Uterus (tissue), 4 donors: ENCODE measurements around the gene TRIM65. TPM values are rescaled to one million over a fixed set of nuclear protein-coding genes. Genes with fewer than 3 reads are reported as not detected.
"Not testable (repeated sequence)": the region's sequence is repeated elsewhere in the genome, so short reads cannot be mapped to it uniquely, and the experiment has no call there.

Source experiments
- DNase-seq, 2 donors: peaks; one replicate each; pipeline ENCODE4 v3.0.0-alpha.2; 2019 to 2020
- H3K27ac ChIP-seq, 2 donors: fragments of 200-600 bp; sonication (generic); 1 replicate in 1 of 2; 2 replicates in 1 of 2; pipeline ENCODE4 v1.5.1; 2016 to 2018
- H3K27me3 ChIP-seq, 2 donors: fragments of 200-600 bp; sonication (generic); one replicate each; pipeline ENCODE4 v1.5.1; 2018 to 2019; ENCODE audit warnings: control low read depth in 1 of 2
- H3K36me3 ChIP-seq, 2 donors: fragments of 200-600 bp; sonication (generic); one replicate each; pipeline ENCODE4 v1.5.1; 2019; ENCODE audit warnings: control low read depth in 1 of 2
- H3K4me1 ChIP-seq, 2 donors: fragments of 200-600 bp; sonication (generic); one replicate each; pipeline ENCODE4 v1.5.1; 2018 to 2019; ENCODE audit warnings: control low read depth in 1 of 2
- H3K4me3 ChIP-seq, 2 donors: fragments of 200-600 bp; sonication (generic); 1 replicate in 1 of 2; 2 replicates in 1 of 2; pipeline ENCODE4 v1.5.1; 2018 to 2019; ENCODE audit warnings: mild to moderate bottlenecking in 1 of 2
- H3K9me3 ChIP-seq, 2 donors: fragments of 200-600 bp; sonication (generic); one replicate each; pipeline ENCODE4 v1.5.1; 2019; ENCODE audit warnings: control low read depth in 1 of 2
- CTCF ChIP-seq, 4 experiments: fragments of 200-600 bp in 2 of 4; fragments of 450-650 bp in 2 of 4; sonication (generic) in 2 of 4; IDR thresholded peaks; one replicate each; pipeline ENCODE4 v1.5.1; 2016 to 2019; ENCODE audit warnings: antibody characterized with exemption in 4 of 4, mild to moderate bottlenecking in 2 of 4, moderate library complexity in 1 of 4
- POLR2A ChIP-seq, 2 donors: fragments of 450-650 bp; IDR thresholded peaks; one replicate each; pipeline ENCODE4 v1.6.1; 2016; ENCODE audit warnings: antibody characterized with exemption in 2 of 2, mild to moderate bottlenecking in 1 of 2, moderate library complexity in 1 of 2
- intact Hi-C: fragments of 100-400 bp; cut with DNase I; formaldehyde crosslinking; loops from one replicate; pipeline ENCODE4 v1.15.1; 2023; ENCODE audit warnings: low total_unique reads
- total RNA-seq, 4 donors: library from RNA; depleted of rRNA in 3 of 4; stranded (reverse); fragments of >200 nt in 3 of 4; gene quantifications; one replicate each; pipeline versions ENCODE4 v1.1.0 to v1.2.4, GENCODE V29; 2014 to 2023
- donor health status: DM: yes; HTN: yes; CAD: no.

Gene TRIM65
- total RNA-seq, 4 donors from 2014 or later: 20.0 to 36.9 (median 30.1) TPM

DNA sequence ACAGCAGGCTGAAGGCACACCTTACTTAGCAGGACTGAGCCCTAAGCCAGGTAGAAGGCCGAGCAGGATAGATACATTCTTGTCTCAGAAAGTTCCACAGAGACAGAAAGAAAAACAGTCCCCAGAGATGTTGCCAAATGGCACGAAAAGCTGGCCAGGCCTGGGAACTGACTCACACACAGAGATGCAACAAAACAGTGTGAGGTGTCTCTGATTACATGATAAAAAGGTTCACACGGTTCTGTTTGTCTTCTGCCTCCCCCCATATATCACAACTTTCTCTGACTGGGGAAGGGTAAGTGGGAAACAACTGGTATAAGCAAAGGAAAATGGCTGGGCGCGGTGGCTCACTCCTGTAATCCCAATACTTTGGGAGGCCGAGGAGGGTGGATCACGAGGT is 43.3 kb downstream of the TRIM65 start:
- Histone ChIP-seq H3K27me3 (no peaks in the 10 kb centered on the region), H3K4me1 (no peaks in the 10 kb centered on the region), H3K36me3 (no peaks in the 10 kb centered on the region), H3K27ac (peak overlapping the region; percentile 89 to 99), H3K4me3 (no peak overlapping the region), H3K9me3 (no peaks in the 10 kb centered on the region)
- TF ChIP-seq CTCF (IDR thresholded peaks at IDR 0.05) (no peak), POLR2A (IDR thresholded peaks at IDR 0.05) (no peak)
- intact Hi-C loops: no loop called here
- no peak for DNase-seq

DNA sequence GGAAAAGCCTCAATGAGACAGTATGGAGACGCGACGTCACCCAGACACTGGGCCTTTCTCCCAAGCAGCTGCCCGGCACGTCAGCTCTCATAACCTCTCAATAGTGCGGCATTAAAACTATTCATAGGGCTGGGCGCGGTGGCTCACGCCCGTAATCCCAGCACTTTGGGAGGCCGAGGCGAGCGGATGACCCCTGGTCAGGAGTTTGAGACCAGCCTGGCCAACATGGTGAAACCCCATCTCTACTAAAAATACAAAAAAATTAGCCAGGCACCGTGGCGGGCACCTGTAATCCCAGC is 45.1 kb downstream of the TRIM65 start:
- H3K36me3 ChIP-seq, H3K4me1 ChIP-seq, H3K27me3 ChIP-seq, H3K27ac ChIP-seq, DNase-seq, intact Hi-C loops, H3K9me3 ChIP-seq, H3K4me3 ChIP-seq: not testable (repeated sequence)

- no peak overlapping the region for H3K4me3 ChIP-seq
- no peaks in the 10 kb centered on the region for H3K36me3 ChIP-seq
- no peak overlapping the region for H3K27ac ChIP-seq
- no peaks in the 10 kb centered on the region for H3K27me3 ChIP-seq
- no peaks in the 10 kb centered on the region for H3K9me3 ChIP-seq
- intact Hi-C loops: no loop called here
- TF ChIP-seq POLR2A (IDR thresholded peaks at IDR 0.05) (no peak), CTCF (IDR thresholded peaks at IDR 0.05) (no peak)
- DNase-seq: no peak
- H3K4me1 ChIP-seq: peaks cover 0 to 6% of the 10 kb centered on the region in 2 donors
Observed at GRCh38 chr17:75850928-75851692, 45.6 kb downstream of the TRIM65 start.

DNA sequence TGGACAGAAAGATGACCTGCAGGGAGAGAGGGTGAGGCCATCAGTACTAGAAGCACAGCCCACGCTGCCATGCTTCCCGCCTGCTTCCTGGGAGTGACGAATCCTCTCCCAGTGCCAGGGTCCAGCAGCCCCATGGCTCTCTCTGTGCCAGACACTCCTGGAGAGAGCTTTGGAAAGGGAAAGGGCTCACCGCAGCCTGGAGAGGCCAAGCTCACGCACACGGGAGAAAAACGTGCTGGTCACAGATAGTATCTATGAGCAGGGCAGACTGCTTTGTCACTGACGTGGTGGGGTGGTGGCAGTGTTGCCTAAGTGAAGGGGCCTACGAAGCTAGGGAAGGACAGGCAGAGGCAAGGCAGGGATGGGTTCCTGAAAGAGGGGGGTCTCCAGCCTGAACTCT is 47.0 kb downstream of the TRIM65 start:
- H3K27ac ChIP-seq: peak overlapping the region; percentile 36 to 50
- no peaks in the 10 kb centered on the region for H3K36me3 ChIP-seq
- H3K4me1 ChIP-seq: peaks cover 4 to 14% of the 10 kb centered on the region in 2 donors
- intact Hi-C loops: loop anchor here (10.0 kb wide), 1 partner anchor 45 kb away; the partner anchor contains the start of gene TRIM65
- TF ChIP-seq CTCF (IDR thresholded peaks at IDR 0.05) (no peak), POLR2A (IDR thresholded peaks at IDR 0.05) (no peak)
- H3K9me3 ChIP-seq: no peaks in the 10 kb centered on the region
- no peak for DNase-seq
- no peak overlapping the region for H3K4me3 ChIP-seq
- no peaks in the 10 kb centered on the region for H3K27me3 ChIP-seq

- no peak overlapping the region for H3K4me3 ChIP-seq
- no peaks in the 10 kb centered on the region for H3K9me3 ChIP-seq
- no peaks in the 10 kb centered on the region for H3K27me3 ChIP-seq
- intact Hi-C loops: loop anchor here (10.0 kb wide), 1 partner anchor 46 kb away; the partner anchor contains the start of gene TRIM65
- peaks cover 4 to 14% of the 10 kb centered on the region in 2 donors for H3K4me1 ChIP-seq
- no peak for DNase-seq
- H3K36me3 ChIP-seq: no peaks in the 10 kb centered on the region
- H3K27ac ChIP-seq: peak overlapping the region in 1 of 2 donors; percentile 50
- TF ChIP-seq POLR2A (IDR thresholded peaks at IDR 0.05) (no peak), CTCF (IDR thresholded peaks at IDR 0.05) (no peak)
Observed at GRCh38 chr17:75849279-75849646, 47.5 kb downstream of the TRIM65 start.
